Measurements from ENCODE around the gene WNT16.

DNA sequence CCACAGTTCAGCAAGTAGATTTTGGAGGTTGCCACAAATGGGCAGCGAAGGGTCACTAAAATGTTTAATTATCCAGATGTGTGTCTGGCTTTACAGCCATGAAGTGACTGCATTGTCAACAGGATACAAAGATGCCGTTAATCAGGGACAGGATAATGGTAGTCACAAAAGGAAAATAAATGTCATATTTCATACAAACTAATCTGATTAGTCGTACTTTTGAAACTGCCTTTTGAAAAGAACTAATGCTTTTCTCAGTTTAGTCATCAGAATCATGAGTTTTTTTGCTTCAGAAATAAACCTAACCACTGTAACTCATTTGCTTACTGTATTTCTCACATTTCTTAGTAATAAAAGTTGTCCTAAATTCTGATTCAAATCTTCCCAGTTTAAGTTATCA, 22.2 kb upstream of the WNT16 start:
- TF ChIP-seq, protein P1, sequence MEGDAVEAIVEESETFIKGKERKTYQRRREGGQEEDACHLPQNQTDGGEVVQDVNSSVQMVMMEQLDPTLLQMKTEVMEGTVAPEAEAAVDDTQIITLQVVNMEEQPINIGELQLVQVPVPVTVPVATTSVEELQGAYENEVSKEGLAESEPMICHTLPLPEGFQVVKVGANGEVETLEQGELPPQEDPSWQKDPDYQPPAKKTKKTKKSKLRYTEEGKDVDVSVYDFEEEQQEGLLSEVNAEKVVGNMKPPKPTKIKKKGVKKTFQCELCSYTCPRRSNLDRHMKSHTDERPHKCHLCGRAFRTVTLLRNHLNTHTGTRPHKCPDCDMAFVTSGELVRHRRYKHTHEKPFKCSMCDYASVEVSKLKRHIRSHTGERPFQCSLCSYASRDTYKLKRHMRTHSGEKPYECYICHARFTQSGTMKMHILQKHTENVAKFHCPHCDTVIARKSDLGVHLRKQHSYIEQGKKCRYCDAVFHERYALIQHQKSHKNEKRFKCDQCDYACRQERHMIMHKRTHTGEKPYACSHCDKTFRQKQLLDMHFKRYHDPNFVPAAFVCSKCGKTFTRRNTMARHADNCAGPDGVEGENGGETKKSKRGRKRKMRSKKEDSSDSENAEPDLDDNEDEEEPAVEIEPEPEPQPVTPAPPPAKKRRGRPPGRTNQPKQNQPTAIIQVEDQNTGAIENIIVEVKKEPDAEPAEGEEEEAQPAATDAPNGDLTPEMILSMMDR (IDR thresholded peaks at IDR 0.05): no peak
- TF ChIP-seq POLR2A (IDR thresholded peaks at IDR 0.05): no peak
